SK-N-MC (cell line): Measurements from ENCODE around the gene DUSP2.

Experiments used
- EZH2 ChIP-seq: fragments of 200-600 bp; sonication (generic); IDR thresholded peaks from one replicate; pipeline ENCODE4 v1.6.1; 2017; ENCODE audit warnings: antibody characterized with exemption
- POLR2AphosphoS5 ChIP-seq: IDR thresholded peaks from 2 replicates; pipeline ENCODE4 v1.6.1; 2012; ENCODE audit warnings: mild to moderate bottlenecking, low read depth, low read length, borderline replicate concordance

DNA sequence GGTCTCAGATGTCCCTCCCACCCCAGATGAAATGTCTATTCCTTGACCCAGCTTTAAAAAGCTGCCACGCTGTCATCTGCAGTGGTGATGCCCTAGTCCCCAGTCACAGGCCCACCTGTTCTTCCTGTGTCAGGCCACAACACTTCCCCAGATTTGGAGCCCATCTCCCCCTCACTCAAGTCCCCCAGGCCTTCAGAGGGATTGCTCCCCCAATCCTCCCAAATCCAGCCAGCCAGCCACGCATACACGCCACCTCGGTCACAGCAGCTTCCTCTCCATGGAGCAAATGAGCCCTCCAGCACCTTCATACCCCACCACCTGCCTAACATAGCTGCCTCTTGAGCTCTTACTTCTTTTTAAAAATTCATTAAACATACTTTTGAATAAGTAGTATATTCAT lies 14.8 kb downstream of the DUSP2 start:
- TF ChIP-seq EZH2 (no peak), POLR2AphosphoS5 (no peak)
